GM13977 (cell line): ENCODE data around the gene ZNF235.

Experiments
- DNase-seq: peaks from one replicate; pipeline ENCODE4 v3.0.0; 2012; ENCODE audit warnings: low spot score
- in situ Hi-C: fragments of 300-500 bp; cut with MboI; formaldehyde crosslinking; loops from one replicate; pipeline ENCODE4 v1.12.0; 2022; ENCODE audit warnings: low sequenced_read_pairs, low pct_unique_long_range_greater_than_20kb, mixed read lengths, inconsistent platforms; ENCODE audit not compliant: unreplicated experiment
- TF ChIP-seq, protein P1 (sequence below): IDR thresholded peaks from 2 replicates; pipeline ENCODE4 v1.5.1; 2012; ENCODE audit warnings: mild to moderate bottlenecking, control low read depth; ENCODE audit not compliant: insufficient read depth; ENCODE audit errors: extremely low read depth, missing control alignments

The ZNF235 gene

DNA sequence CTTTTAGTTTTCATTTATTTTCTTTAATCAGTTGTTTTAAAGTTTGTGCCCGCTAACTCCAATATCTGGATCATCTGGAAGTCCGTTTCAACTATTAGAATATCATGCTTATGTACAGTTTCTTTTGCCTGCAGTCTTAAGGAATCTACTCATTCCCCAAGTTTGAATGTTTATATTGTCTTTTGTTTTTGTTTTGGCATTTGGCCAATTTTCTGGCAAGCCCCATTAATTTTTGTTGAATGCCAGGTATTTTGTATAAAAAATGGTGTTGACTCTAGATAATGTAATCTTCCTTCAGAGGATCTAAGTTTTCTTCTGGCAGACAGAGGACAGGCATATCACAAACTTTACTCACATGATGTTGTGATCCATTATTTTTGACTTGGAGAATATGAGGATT is 11.1 kb upstream of the ZNF235 start:
- TF ChIP-seq, protein P1, sequence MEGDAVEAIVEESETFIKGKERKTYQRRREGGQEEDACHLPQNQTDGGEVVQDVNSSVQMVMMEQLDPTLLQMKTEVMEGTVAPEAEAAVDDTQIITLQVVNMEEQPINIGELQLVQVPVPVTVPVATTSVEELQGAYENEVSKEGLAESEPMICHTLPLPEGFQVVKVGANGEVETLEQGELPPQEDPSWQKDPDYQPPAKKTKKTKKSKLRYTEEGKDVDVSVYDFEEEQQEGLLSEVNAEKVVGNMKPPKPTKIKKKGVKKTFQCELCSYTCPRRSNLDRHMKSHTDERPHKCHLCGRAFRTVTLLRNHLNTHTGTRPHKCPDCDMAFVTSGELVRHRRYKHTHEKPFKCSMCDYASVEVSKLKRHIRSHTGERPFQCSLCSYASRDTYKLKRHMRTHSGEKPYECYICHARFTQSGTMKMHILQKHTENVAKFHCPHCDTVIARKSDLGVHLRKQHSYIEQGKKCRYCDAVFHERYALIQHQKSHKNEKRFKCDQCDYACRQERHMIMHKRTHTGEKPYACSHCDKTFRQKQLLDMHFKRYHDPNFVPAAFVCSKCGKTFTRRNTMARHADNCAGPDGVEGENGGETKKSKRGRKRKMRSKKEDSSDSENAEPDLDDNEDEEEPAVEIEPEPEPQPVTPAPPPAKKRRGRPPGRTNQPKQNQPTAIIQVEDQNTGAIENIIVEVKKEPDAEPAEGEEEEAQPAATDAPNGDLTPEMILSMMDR: no peak
- DNase-seq: no peak
- in situ Hi-C loops: no loop called here

GRCh38 chr19:44313231-44313630 is 8.4 kb upstream of the ZNF235 start:
- in situ Hi-C loops: no loop called here
- TF ChIP-seq, protein P1: no peak
- no peak for DNase-seq

- no peak for DNase-seq
- TF ChIP-seq, protein P1: no peak
- in situ Hi-C loops: no loop called here
Observed at GRCh38 chr19:44308011-44308410, 3.2 kb upstream of the ZNF235 start.

DNA sequence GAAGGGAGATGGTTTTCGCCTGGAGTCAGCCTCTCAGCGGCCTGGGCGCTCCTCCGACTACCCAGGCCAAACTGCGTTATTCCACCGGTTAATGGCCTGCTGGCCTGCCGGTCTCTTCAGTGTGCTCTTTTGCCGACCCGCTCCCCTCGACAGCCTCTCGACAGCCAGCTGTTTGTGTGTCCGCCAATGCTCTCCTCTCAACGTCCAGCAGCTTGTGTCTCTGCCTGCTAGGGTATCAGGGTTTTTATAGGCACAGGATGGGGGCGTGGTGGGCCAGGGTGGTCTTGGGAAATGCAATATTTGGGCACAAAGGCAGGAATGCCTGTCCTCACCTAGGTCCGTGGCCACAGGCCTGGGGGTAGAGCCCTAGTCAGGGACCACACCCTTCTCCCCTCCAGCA is 1.5 kb upstream of the ZNF235 start:
- DNase-seq: no peak
- TF ChIP-seq, protein P1: no peak
- in situ Hi-C loops: no loop called here

DNA sequence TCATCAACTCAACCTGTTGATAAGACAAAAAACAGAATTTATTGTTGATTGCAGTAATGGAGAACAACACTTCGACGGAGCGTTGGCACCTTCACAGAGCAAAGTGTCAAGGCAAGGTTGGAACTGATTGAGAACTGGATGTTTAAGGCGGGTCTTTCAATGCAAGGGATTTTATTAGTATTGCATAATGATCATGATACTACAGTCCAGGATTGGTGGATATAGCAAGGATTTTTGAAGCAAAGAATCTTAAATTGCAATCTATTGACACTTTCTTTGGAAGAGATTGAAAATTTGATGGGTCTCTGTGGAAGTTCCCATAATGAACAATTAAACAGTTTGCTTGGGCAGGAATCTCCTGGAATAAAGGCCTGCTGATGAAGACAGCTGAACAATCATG is 632 bp upstream of the ZNF235 start:
- TF ChIP-seq, protein P1: no peak
- in situ Hi-C loops: no loop called here
- DNase-seq: no peak

- TF ChIP-seq, protein P1: no peak
- in situ Hi-C loops: no loop called here
- peak; percentile 31 for DNase-seq
Observed at GRCh38 chr19:44303976-44304568, 753 bp downstream of the ZNF235 start.

DNA sequence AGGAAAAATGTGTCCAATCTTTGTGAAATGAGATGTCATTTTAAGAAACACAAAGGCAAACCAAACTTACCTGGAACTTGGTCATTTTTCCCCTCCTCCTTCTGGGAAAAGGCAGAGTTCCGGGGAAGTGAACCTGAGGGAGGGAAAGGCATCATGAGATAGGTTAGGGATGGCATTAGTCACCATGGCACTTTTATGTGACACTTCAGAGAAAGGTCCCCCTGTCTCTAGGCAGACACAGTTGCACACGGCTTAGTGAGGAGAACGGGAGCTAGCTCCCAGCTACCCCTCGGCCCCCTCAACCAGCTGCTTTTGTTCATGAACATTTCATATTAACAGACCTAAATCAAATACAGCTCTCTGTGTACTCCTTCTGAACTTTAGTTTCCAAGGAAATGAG is 1.5 kb downstream of the ZNF235 start:
- no peak for DNase-seq
- in situ Hi-C loops: no loop called here
- TF ChIP-seq, protein P1: no peak
